HUES48 (cell line): ENCODE measurements around the gene TBL3.

ENCODE experiments used
- H3K27ac ChIP-seq: one replicate; pipeline ENCODE4 v1.7.0; 2013; ENCODE audit warnings: low read depth, low read length, inconsistent platforms
- H3K27me3 ChIP-seq: 2 replicates; pipeline ENCODE4 v1.6.1; 2013; ENCODE audit warnings: mild to moderate bottlenecking, low read length; ENCODE audit not compliant: control insufficient read depth, insufficient read depth
- H3K36me3 ChIP-seq: 2 replicates; pipeline ENCODE4 v1.6.1; 2013; ENCODE audit warnings: low read length; ENCODE audit not compliant: control insufficient read depth, insufficient read depth
- H3K4me1 ChIP-seq: 2 replicates; pipeline ENCODE4 v1.6.1; 2013; ENCODE audit warnings: mild to moderate bottlenecking, low read length; ENCODE audit not compliant: control insufficient read depth, insufficient read depth
- H3K4me3 ChIP-seq: 2 replicates; pipeline ENCODE4 v1.5.1; 2013; ENCODE audit warnings: mild to moderate bottlenecking, low read depth, low read length
- H3K9ac ChIP-seq: 2 replicates; pipeline ENCODE4 v1.6.1; 2013; ENCODE audit warnings: mild to moderate bottlenecking, low read depth, low read length, moderate library complexity
- H3K9me3 ChIP-seq: 2 replicates; pipeline ENCODE4 v1.6.1; 2013; ENCODE audit warnings: low read length; ENCODE audit not compliant: control insufficient read depth, insufficient read depth

The TBL3 gene

DNA sequence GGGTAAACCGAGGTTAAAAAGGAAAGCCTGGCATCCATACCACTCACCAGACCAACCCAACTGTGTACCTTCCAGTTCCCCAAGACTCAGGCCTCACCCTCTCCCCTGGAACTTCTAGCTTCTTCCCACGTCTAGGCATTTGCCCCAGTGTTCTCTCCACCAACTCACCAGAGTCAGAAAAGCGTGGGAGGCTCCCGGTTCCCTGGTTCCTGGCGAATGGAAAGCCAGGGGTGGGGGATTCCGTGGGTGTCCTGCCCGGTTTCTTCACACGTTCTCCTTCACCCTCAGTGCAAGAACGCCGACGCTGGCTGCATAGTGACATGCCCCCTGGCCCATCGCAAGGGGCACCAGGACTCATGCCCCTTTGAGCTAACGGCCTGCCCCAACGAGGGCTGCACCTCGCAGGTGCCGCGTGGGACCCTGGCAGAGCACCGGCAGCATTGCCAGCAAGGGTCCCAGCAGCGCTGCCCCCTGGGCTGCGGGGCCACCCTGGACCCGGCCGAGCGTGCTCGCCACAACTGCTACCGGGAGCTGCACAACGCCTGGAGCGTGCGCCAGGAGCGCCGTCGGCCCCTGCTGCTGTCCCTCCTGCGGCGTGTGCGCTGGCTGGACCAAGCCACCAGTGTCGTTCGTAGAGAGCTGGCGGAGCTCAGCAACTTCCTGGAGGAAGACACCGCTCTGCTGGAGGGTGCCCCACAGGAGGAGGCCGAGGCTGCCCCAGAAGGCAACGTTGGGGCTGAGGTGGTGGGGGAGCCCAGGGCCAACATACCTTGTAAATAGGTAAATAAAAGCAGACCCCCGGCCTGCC lies 3.5 kb upstream of the TBL3 start:
- H3K4me1 ChIP-seq, result peaks cover 4% of the 10 kb centered on the region; the same call in 1 of the 2 replicates
- no peak overlapping the region for H3K4me3 ChIP-seq
- H3K9ac ChIP-seq, result no peak overlapping the region
- H3K27me3 ChIP-seq, result no peaks in the 10 kb centered on the region
- H3K9me3 ChIP-seq, result no peaks in the 10 kb centered on the region
- H3K36me3 ChIP-seq, result peaks cover 9% of the 10 kb centered on the region
- H3K27ac ChIP-seq, result no peak overlapping the region

DNA sequence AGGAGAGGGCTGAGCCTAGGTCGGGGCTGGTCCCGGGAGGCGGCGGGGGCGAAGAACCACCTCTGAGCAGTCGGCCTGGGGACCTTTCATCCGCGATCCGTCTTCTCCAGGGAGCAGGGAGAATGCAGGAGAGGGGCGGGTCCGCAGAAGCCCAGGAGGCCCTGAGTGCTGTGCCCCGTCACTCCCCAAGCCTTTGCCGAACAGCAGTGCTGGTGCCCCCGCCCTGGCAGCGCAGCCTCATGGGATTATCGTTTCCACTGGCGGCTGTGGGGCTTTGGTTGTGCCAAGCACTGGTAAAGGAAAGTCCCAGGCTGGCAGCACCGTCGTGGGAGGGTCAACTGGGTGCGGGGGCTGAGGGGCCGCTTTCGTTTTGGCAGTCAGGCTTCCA lies 631 bp downstream of the TBL3 start:
- peaks cover 4% of the 10 kb centered on the region; the same call in 1 of the 2 replicates for H3K4me1 ChIP-seq
- peak overlapping the region; percentile 64; the same call in 1 of the 2 replicates for H3K9ac ChIP-seq
- H3K9me3 ChIP-seq, result no peaks in the 10 kb centered on the region
- peaks cover 32% of the 10 kb centered on the region for H3K36me3 ChIP-seq
- H3K27ac ChIP-seq, result no peak overlapping the region
- H3K4me3 ChIP-seq, result peak overlapping the region; percentile 84
- H3K27me3 ChIP-seq, result no peaks in the 10 kb centered on the region

DNA sequence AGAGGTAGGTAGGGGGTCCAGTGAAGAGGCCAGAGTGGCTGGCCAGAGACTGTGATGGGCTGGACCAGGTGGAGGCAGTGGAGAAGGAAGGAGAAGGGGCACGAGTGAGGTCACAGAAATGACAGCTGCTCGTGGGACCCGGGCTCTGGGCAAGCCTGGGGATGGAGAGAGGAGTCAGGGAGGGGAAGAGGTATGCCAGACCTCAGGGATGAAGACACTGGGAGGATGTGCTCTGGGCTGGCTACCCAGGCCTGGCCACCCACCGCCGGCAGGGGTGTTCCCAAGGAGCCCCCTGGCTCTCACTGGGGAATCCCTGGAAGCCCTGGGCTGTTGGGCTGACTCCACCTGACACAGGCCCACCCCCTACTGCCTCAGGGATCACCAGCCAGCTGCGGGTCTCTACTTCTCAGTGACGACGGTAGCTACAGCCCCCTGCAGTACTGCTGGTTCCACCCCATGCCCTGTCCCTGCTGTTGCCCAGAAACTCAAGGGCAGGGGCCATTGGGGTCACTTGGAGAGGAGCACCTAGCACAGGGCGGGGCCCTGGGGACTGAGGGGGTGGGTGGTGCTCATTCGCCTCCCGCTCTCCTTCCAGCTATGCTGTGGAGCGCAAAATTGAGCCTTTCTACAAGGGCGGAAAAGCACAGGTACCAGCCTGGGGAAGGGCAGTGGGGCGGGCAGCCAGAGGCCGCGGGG lies 1.8 kb downstream of the TBL3 start:
- Histone ChIP-seq H3K9ac (no peak overlapping the region), H3K36me3 (peaks cover 41% of the 10 kb centered on the region), H3K4me1 (peaks cover 4% of the 10 kb centered on the region; the same call in 1 of the 2 replicates), H3K9me3 (no peaks in the 10 kb centered on the region), H3K4me3 (no peak overlapping the region), H3K27me3 (no peaks in the 10 kb centered on the region), H3K27ac (no peak overlapping the region)

DNA sequence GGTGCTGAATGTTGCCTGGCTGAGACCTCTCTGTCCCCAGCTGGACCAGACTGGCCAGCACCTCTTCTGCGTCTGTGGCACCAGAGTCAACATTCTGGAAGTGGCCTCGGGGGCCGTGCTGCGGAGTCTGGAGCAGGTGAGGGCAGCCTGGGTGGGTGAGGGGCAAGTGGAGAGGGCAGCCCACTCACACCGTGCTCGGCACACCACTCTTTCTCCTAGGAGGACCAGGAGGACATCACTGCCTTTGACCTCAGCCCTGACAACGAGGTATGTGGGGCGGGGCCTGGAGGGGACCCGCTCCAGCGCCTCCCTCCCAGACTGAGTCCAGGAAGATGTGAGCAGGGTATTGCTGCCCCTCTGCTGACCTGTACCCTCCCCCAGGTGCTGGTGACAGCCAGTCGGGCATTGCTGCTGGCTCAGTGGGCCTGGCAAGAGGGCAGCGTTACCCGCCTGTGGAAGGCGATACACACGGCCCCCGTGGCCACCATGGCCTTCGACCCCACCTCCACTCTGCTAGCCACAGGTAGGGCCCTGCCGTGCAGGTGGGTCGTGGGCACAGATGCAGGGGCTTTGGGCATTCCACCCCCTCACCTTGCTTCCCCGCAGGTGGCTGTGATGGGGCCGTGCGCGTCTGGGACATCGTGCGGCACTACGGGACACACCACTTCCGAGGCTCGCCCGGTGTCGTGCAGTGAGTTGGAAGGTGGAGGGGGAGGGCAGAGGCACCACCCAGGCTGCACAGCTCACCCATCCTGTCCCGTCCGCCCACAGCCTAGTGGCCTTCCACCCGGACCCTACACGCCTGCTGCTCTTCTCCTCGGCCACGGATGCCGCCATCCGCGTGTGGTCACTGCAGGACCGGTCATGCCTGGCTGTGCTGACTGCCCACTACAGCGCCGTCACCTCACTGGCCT lies 2.6 kb downstream of the TBL3 start:
- peaks cover 41% of the 10 kb centered on the region for H3K36me3 ChIP-seq
- H3K27ac ChIP-seq, result no peak overlapping the region

DNA sequence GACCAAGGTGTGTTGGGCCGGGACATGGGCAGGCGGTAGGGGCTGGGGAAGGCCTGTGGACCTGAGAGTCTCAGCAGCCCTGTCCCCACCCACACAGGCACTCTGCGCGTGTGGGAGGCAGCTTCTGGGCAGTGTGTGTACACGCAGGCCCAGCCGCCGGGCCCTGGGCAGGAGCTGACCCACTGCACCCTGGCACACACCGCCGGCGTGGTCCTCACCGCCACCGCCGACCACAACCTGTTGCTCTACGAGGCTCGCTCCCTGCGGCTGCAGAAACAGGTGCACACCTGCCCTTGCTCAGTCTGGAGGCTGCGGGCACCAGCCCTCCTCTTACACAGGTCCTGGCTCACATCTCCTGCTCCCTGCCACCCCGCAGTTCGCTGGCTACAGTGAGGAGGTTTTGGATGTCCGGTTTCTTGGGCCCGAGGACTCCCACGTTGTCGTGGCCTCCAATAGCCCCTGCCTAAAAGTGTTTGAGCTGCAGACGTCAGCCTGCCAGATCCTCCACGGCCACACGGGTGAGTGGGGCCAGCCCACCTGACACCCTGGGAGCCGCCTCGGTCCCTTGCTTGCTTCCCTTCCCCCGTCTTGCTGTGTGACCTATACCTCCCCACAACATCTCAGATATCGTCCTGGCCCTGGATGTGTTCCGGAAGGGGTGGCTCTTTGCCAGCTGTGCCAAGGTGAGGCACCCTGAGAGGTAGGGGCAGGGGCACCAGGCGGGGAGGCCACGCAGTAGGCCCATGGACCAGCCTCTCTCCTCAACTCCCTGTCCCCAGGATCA lies 3.8 kb downstream of the TBL3 start:
- peaks cover 41% of the 10 kb centered on the region for H3K36me3 ChIP-seq
- H3K27ac ChIP-seq, result no peak overlapping the region

More for the DNA sequence above, 2.6 kb downstream of the TBL3 start:
- H3K4me1 ChIP-seq, result peaks cover 4% of the 10 kb centered on the region; the same call in 1 of the 2 replicates
- H3K27me3 ChIP-seq, result peaks cover 2% of the 10 kb centered on the region; the same call in 1 of the 2 replicates
- no peaks in the 10 kb centered on the region for H3K9me3 ChIP-seq
- H3K9ac ChIP-seq, result no peak overlapping the region
- H3K4me3 ChIP-seq, result no peak overlapping the region

DNA sequence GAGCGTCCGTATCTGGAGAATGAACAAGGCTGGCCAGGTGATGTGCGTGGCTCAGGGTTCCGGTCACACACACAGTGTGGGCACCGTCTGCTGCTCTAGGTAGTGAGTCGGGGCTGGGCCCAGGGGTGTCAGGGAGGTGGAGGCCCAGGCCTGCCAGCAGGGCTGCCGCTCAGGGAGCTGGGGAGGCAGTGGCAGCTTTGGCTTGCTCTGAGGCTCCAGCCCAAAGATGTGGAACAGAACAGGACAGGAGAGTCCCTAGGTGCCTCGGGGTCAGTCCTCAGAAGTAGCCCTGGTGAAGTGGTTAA lies 4.3 kb downstream of the TBL3 start:
- Histone ChIP-seq H3K4me3 (no peak overlapping the region), H3K9me3 (no peaks in the 10 kb centered on the region), H3K4me1 (peaks cover 9% of the 10 kb centered on the region; the same call in 1 of the 2 replicates), H3K9ac (no peak overlapping the region), H3K27ac (no peak overlapping the region), H3K27me3 (peaks cover 19% of the 10 kb centered on the region), H3K36me3 (peaks cover 41% of the 10 kb centered on the region)

More for the DNA sequence above, 3.8 kb downstream of the TBL3 start:
- no peaks in the 10 kb centered on the region for H3K9me3 ChIP-seq
- no peak overlapping the region for H3K9ac ChIP-seq
- no peak overlapping the region for H3K4me3 ChIP-seq
- peaks cover 14% of the 10 kb centered on the region for H3K27me3 ChIP-seq
- H3K4me1 ChIP-seq, result peaks cover 9% of the 10 kb centered on the region; the same call in 1 of the 2 replicates

DNA sequence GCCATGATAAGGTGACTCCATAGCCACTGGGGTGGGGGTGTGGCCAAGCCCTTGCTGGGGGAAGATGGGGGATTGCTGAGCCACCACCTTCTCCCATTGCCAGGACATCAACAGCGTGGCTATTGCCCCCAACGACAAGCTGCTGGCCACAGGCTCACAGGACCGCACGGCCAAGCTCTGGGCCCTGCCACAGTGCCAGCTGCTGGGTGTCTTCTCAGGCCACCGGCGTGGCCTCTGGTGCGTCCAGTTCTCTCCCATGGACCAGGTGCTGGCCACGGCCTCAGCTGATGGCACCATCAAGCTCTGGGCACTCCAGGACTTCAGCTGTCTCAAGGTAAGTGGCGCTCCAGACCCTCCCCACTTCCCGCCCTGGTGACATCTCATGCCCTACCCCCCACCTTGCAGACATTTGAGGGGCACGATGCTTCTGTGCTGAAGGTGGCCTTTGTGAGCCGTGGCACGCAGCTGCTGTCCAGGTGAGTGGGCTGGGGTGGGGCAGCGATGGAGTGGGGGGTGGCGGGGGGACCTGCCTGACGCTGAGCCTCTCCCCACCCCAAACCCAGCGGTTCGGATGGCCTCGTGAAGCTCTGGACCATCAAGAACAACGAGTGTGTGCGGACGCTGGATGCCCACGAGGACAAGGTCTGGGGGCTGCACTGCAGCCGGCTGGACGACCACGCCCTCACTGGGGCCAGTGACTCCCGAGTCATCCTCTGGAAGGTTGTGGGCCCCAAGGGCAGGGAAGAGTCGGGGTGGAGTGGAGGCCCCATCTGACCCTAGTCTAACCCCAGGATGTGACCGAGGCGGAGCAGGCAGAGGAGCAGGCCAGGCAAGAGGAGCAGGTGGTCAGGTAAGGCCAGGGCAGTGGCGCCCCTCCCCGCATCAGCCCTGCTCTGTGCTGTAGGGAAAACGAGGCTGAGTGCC lies 5.4 kb downstream of the TBL3 start:
- H3K4me1 ChIP-seq, result peaks cover 17% of the 10 kb centered on the region
- no peak overlapping the region for H3K4me3 ChIP-seq
- H3K36me3 ChIP-seq, result peaks cover 41% of the 10 kb centered on the region

DNA sequence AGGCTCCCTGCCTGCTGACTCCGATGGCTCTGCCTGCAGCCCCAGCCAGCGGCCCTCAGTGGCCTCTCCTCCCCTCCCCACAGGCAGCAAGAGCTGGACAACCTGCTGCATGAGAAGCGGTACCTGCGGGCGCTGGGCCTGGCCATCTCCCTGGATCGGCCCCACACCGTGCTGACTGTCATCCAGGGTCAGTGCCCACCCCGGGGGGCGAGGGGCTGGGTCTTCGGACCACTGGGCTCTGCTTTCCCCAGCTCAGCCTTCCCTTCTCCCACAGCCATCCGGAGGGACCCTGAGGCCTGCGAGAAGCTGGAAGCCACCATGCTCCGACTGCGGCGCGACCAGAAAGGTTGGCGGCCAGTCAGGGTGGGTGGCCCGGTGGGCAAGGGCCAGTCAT lies 6.0 kb downstream of the TBL3 start:
- H3K27ac ChIP-seq, result no peak overlapping the region
- peaks cover 41% of the 10 kb centered on the region for H3K36me3 ChIP-seq

More for the DNA sequence above, 5.4 kb downstream of the TBL3 start:
- Histone ChIP-seq H3K9ac (no peak overlapping the region), H3K27ac (no peak overlapping the region), H3K27me3 (peaks cover 30% of the 10 kb centered on the region), H3K9me3 (no peaks in the 10 kb centered on the region)

DNA sequence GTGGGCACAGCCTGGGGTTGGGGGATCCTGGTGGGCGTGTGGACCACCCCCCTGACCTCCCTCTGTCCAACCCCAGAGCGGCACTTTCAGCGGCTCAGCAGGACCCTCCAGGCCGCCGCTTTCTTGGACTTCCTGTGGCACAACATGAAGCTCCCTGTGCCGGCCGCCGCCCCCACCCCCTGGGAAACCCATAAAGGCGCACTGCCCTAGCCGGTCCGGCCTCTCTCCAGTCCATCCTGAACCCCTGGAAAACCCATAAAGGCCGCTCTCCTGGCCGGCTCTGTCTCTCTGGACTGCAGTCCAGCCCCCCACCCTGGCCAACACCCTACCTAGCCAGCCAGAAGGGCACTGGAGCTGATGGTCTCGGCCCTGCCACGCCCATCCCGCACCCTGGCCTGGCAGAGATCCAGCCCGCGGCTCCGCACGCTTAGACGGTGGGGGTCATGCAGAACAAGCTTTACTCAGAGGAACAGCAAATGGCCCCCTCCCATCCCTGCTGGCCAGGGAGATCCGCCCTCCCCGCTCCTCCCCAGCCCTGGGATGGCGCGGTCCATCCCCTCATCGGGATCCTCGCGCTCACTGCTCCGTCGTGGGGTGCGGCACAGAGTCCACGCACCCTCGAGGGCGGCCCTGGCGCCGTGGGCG lies 6.7 kb downstream of the TBL3 start:
- peaks cover 41% of the 10 kb centered on the region for H3K36me3 ChIP-seq
- peak overlapping the region; percentile 57 for H3K4me3 ChIP-seq
- H3K27me3 ChIP-seq, result peaks cover 41% of the 10 kb centered on the region
- H3K27ac ChIP-seq, result no peak overlapping the region
- peaks cover 21% of the 10 kb centered on the region for H3K4me1 ChIP-seq
- no peak overlapping the region for H3K9ac ChIP-seq
- no peaks in the 10 kb centered on the region for H3K9me3 ChIP-seq

More for the DNA sequence above, 6.0 kb downstream of the TBL3 start:
- H3K9me3 ChIP-seq, result no peaks in the 10 kb centered on the region
- no peak overlapping the region for H3K9ac ChIP-seq
- no peak overlapping the region for H3K4me3 ChIP-seq
- peaks cover 17% of the 10 kb centered on the region for H3K4me1 ChIP-seq
- H3K27me3 ChIP-seq, result peaks cover 36% of the 10 kb centered on the region
